ENCODE results near the gene DMRTA2.

GRCh38 chr1:50421768-50422674 is 1.2 kb downstream of the DMRTA2 start:
- TF ChIP-seq POLR2A (IDR thresholded peaks at IDR 0.05; ENCODE audit: low read depth, low read length) (no peak), CTCF (conservative IDR thresholded peaks at IDR 0.05; ENCODE audit: low read depth, low read length) (no peak), MXI1 (IDR thresholded peaks at IDR 0.05; ENCODE audit: borderline replicate concordance, low read depth, low read length) (no peak), RAD21 (IDR thresholded peaks at IDR 0.05; ENCODE audit: low read length) (no peak), RFX5 (IDR thresholded peaks at IDR 0.05; ENCODE audit: low read depth, low read length) (no peak), SMC3 (IDR thresholded peaks at IDR 0.05; ENCODE audit: low read depth, low read length) (no peak), USF2 (IDR thresholded peaks at IDR 0.05; ENCODE audit: low read depth, low read length) (no peak), FOS (IDR thresholded peaks at IDR 0.05; ENCODE audit: low read depth, low read length) (no peak), CEBPB (IDR thresholded peaks at IDR 0.05; ENCODE audit: low read depth, low read length) (no peak), MAFK (IDR thresholded peaks at IDR 0.05; ENCODE audit: low read depth, low read length) (no peak)

All from IMR-90 (cell line).